Neural progenitor cell (in vitro differentiated cells): ENCODE results near the gene FBXO34. TPM values are rescaled to one million over a fixed set of nuclear protein-coding genes. Genes with fewer than 3 reads are reported as not detected.

Source experiments
- DNase-seq: peaks from one replicate; pipeline ENCODE4 v3.0.0-alpha.2; 2016; ENCODE audit warnings: low spot score
- H2AFZ ChIP-seq: fragments of 200-600 bp; sonication (generic); replicated peaks from 2 replicates; pipeline ENCODE4 v1.6.1; 2016; ENCODE audit warnings: antibody characterized with exemption
- H3F3A ChIP-seq: fragments of 200-600 bp; sonication (generic); 2 replicates; pipeline ENCODE4 v1.6.1; 2016; ENCODE audit warnings: antibody characterized with exemption, low read depth
- H3K27ac ChIP-seq: fragments of 200-600 bp; sonication (generic); 2 replicates; pipeline ENCODE4 v1.5.1; 2016; ENCODE audit warnings: mild to moderate bottlenecking
- H3K27me3 ChIP-seq: fragments of 200-600 bp; sonication (generic); 2 replicates; pipeline ENCODE4 v1.6.1; 2016; ENCODE audit warnings: mild to moderate bottlenecking, moderate library complexity
- H3K36me3 ChIP-seq: fragments of 200-600 bp; sonication (generic); 2 replicates; pipeline ENCODE4 v1.5.1; 2016
- H3K4me1 ChIP-seq: fragments of 200-600 bp; sonication (generic); 2 replicates; pipeline ENCODE4 v1.6.1; 2016; ENCODE audit warnings: mixed run types
- H3K4me2 ChIP-seq: fragments of 200-600 bp; sonication (generic); 2 replicates; pipeline ENCODE4 v1.6.1; 2016
- H3K4me3 ChIP-seq: fragments of 200-600 bp; sonication (generic); 2 replicates; pipeline ENCODE4 v1.5.1; 2016
- H3K79me2 ChIP-seq: fragments of 200-600 bp; sonication (generic); 2 replicates; pipeline ENCODE4 v1.6.1; 2016; ENCODE audit warnings: low read depth
- H3K9ac ChIP-seq: fragments of 200-600 bp; sonication (generic); 2 replicates; pipeline ENCODE4 v1.6.1; 2016
- H3K9me3 ChIP-seq: fragments of 200-600 bp; sonication (generic); 2 replicates; pipeline ENCODE4 v1.5.1; 2016; ENCODE audit warnings: low read depth
- H4K20me1 ChIP-seq: fragments of 200-600 bp; sonication (generic); 2 replicates; pipeline ENCODE4 v1.6.1; 2016; ENCODE audit warnings: low read depth
- H3K27ac Mint-ChIP-seq: 3 replicates; pipeline ENCODE4 v1.8.0; 2021; ENCODE audit warnings: mixed read lengths
- H3K27me3 Mint-ChIP-seq: 2 replicates; pipeline ENCODE4 v1.8.0; 2022; ENCODE audit warnings: low read depth, mild to moderate bottlenecking, inconsistent platforms, moderate library complexity, mixed read lengths; ENCODE audit not compliant: insufficient read depth
- H3K36me3 Mint-ChIP-seq: 3 replicates; pipeline ENCODE4 v1.8.0; 2021; ENCODE audit warnings: mixed read lengths
- H3K4me1 Mint-ChIP-seq: 3 replicates; pipeline ENCODE4 v1.8.0; 2021; ENCODE audit warnings: mixed read lengths
- H3K4me3 Mint-ChIP-seq: 3 replicates; pipeline ENCODE4 v1.8.0; 2021; ENCODE audit warnings: mild to moderate bottlenecking, moderate library complexity, mixed read lengths
- H3K9me3 Mint-ChIP-seq: 3 replicates; pipeline ENCODE4 v1.8.0; 2020; ENCODE audit warnings: mixed read lengths
- EZH2 ChIP-seq: fragments of 200-600 bp; sonication (generic); IDR thresholded peaks from 2 replicates; pipeline ENCODE4 v1.6.1; 2017; ENCODE audit warnings: antibody characterized with exemption, mild to moderate bottlenecking, moderate library complexity
- EZH2phosphoT487 ChIP-seq: fragments of 200-600 bp; sonication (generic); IDR thresholded peaks from 2 replicates; pipeline ENCODE4 v1.6.1; 2017; ENCODE audit warnings: antibody characterized with exemption
- total RNA-seq: library from RNA; depleted of rRNA; stranded (reverse); fragments of >200 nt; gene quantifications from 2 replicates; pipeline ENCODE4 v1.2.3, GENCODE V29; 2015; ENCODE audit warnings: low replicate concordance
- TF ChIP-seq, protein P1 (sequence below): fragments of 200-600 bp; sonication (generic); IDR thresholded peaks from 2 replicates; pipeline ENCODE4 v1.5.1; 2017; ENCODE audit warnings: antibody characterized with exemption, mild to moderate bottlenecking

The FBXO34 gene, protein sequence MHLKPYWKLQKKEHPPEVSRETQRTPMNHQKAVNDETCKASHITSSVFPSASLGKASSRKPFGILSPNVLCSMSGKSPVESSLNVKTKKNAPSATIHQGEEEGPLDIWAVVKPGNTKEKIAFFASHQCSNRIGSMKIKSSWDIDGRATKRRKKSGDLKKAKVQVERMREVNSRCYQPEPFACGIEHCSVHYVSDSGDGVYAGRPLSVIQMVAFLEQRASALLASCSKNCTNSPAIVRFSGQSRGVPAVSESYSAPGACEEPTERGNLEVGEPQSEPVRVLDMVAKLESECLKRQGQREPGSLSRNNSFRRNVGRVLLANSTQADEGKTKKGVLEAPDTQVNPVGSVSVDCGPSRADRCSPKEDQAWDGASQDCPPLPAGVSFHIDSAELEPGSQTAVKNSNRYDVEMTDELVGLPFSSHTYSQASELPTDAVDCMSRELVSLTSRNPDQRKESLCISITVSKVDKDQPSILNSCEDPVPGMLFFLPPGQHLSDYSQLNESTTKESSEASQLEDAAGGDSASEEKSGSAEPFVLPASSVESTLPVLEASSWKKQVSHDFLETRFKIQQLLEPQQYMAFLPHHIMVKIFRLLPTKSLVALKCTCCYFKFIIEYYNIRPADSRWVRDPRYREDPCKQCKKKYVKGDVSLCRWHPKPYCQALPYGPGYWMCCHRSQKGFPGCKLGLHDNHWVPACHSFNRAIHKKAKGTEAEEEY
- total RNA-seq = 23.2 and 23.7 TPM in 2 replicates

DNA sequence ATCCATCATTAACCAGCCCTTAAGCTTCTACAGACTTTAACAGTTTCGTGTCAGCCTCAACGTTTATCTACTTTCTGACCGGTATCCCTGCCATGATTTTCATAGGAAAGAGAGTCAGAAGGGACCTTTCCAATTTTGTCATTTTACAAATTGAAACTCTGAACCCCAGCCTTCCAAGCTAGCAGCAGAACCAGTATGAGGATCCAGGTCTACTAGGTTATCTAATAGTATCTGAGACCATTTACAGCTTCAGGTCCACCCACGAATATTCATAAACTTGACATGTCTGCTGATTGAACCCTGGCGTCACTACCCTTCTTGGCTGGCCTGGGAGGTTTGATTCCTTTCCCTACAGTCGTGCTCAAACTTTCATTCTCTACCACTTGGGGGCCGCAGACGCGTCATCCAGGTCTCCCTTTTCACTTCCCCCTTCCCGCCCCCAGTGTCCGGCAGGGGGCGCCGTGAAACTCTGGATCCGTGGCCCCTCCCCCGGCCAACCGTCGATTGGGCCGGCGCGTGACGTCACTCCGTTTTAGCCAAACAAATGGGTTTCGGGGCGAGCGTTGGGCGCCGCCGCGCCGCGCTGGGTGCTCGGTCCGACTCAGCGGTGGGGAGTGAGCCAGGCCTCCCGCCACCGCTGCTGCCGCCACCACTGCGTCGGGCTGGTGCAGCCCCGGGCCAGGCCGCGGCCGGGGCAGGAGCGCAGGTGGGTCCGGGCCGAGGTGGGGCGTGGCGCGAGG lies at the start of gene FBXO34:
Gene FBXO34 (plus strand): TSS at position 590 of the 740 bp plus-strand sequence. CDS start 78,970 bp downstream, outside the sequence.
- Histone ChIP-seq H3K27ac (no peak within 1 kb of the TSS), H3K36me3 (no peaks in the 10 kb centered on the region), H3K79me2 (peaks cover 44% of the 10 kb centered on the region), H3K4me3 (peak within 1 kb of the TSS; percentile 89), H3F3A (no peaks in the 10 kb centered on the region), H3K4me1 (peaks cover 9% of the 10 kb centered on the region), H3K9ac (peak within 1 kb of the TSS; percentile 47), H4K20me1 (peaks cover 25% of the 10 kb centered on the region), H3K4me2 (peak within 1 kb of the TSS; percentile 86), H2AFZ (peak within 1 kb of the TSS; percentile 84), H3K9me3 (no peaks in the 10 kb centered on the region), H3K27me3 (peaks cover 8% of the 10 kb centered on the region)
- Mint-ChIP-seq H3K4me1 (peaks cover 18% of the 10 kb centered on the region), H3K27ac (peak within 1 kb of the TSS; percentile 87), H3K9me3 (peaks cover 2% of the 10 kb centered on the region), H3K36me3 (peaks cover 2% of the 10 kb centered on the region), H3K27me3 (peaks cover 2% of the 10 kb centered on the region), H3K4me3 (peak within 1 kb of the TSS; percentile 93)
- peak; percentile 100 for DNase-seq
- TF ChIP-seq EZH2phosphoT487 = no peak
- TF ChIP-seq, protein P1, sequence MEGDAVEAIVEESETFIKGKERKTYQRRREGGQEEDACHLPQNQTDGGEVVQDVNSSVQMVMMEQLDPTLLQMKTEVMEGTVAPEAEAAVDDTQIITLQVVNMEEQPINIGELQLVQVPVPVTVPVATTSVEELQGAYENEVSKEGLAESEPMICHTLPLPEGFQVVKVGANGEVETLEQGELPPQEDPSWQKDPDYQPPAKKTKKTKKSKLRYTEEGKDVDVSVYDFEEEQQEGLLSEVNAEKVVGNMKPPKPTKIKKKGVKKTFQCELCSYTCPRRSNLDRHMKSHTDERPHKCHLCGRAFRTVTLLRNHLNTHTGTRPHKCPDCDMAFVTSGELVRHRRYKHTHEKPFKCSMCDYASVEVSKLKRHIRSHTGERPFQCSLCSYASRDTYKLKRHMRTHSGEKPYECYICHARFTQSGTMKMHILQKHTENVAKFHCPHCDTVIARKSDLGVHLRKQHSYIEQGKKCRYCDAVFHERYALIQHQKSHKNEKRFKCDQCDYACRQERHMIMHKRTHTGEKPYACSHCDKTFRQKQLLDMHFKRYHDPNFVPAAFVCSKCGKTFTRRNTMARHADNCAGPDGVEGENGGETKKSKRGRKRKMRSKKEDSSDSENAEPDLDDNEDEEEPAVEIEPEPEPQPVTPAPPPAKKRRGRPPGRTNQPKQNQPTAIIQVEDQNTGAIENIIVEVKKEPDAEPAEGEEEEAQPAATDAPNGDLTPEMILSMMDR = peak; percentile 100

DNA sequence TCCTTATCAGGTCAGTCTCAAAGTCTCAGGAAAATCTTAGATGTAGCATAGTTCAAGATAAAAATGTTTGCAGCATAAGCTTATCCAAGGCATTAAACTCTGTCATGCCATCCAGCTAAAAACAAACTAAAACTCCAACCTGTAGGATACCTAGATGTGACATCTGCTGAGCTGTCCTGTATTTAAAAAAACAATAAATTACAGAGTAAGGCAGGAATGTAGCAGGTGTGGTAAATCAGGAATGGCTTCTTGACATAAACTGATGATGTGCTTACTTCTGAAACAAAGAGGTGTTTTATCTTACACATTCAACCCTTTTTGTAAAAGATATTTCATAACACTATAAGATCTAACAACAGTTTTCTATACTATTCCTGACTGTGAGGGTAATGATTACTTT lies 49.3 kb upstream of the FBXO34 start:
- DNase-seq = no peak
- Histone ChIP-seq H3K27me3 (no peaks in the 10 kb centered on the region), H3K79me2 (no peaks in the 10 kb centered on the region), H3K4me2 (no peak overlapping the region), H3F3A (no peaks in the 10 kb centered on the region), H3K4me3 (no peak overlapping the region), H2AFZ (no peak overlapping the region), H4K20me1 (no peaks in the 10 kb centered on the region), H3K9ac (no peak overlapping the region), H3K36me3 (no peaks in the 10 kb centered on the region), H3K27ac (no peak overlapping the region), H3K4me1 (peaks cover 9% of the 10 kb centered on the region), H3K9me3 (peaks cover 7% of the 10 kb centered on the region)
- Mint-ChIP-seq H3K9me3 (peaks cover 8% of the 10 kb centered on the region), H3K4me3 (no peak overlapping the region), H3K36me3 (peaks cover 1% of the 10 kb centered on the region), H3K27ac (no peak overlapping the region), H3K27me3 (no peaks in the 10 kb centered on the region), H3K4me1 (peaks cover 10% of the 10 kb centered on the region)
- TF ChIP-seq EZH2 = no peak
- no peak for TF ChIP-seq EZH2phosphoT487
- TF ChIP-seq, protein P1 = no peak

DNA sequence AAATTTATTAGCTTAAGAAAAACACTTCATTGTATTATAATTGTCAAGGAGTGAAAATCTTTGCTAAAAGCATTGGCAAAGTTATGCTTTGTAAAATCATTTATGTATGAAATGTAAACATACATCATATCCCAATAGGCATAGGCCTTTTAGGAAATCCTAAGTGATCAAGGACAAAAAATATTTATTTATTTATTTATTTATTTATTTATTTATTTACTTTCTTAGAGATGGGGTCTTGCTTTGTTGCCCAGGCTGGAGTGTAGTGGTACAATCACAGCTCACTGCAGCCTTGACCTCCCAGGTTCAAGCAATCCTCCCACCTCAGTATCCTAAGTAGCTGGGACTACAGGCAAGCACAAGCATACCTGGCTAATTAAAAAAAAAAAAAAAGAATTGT lies 47.9 kb upstream of the FBXO34 start:
- Histone ChIP-seq H3K27me3 (no peaks in the 10 kb centered on the region), H3K79me2 (no peaks in the 10 kb centered on the region), H3K9me3 (peaks cover 7% of the 10 kb centered on the region), H3K9ac (no peak overlapping the region), H4K20me1 (no peaks in the 10 kb centered on the region), H3K4me2 (no peak overlapping the region), H3K4me1 (peaks cover 9% of the 10 kb centered on the region), H3F3A (no peaks in the 10 kb centered on the region), H2AFZ (no peak overlapping the region), H3K4me3 (no peak overlapping the region), H3K36me3 (no peaks in the 10 kb centered on the region), H3K27ac (no peak overlapping the region)
- no peak for DNase-seq
- Mint-ChIP-seq H3K27me3 (no peaks in the 10 kb centered on the region), H3K4me3 (no peak overlapping the region), H3K4me1 (peaks cover 10% of the 10 kb centered on the region), H3K27ac (no peak overlapping the region), H3K9me3 (peaks cover 10% of the 10 kb centered on the region), H3K36me3 (peaks cover 2% of the 10 kb centered on the region)
- TF ChIP-seq, protein P1 = no peak
- no peak for TF ChIP-seq EZH2phosphoT487
- no peak for TF ChIP-seq EZH2
